Colonic mucosa (tissue), 4 donors: ENCODE data around the gene NDUFA8. TPM values are rescaled to one million over a fixed set of nuclear protein-coding genes. Genes with fewer than 3 reads are reported as not detected.

Source experiments
- DNase-seq: peaks from one replicate; pipeline ENCODE4 v3.0.0-alpha.2; 2020
- H3K27ac ChIP-seq: fragments of 200-600 bp; one replicate; pipeline ENCODE4 v1.8.0; 2021
- H3K27me3 ChIP-seq: fragments of 200-600 bp; one replicate; pipeline ENCODE4 v1.8.0; 2021
- H3K36me3 ChIP-seq: fragments of 200-600 bp; one replicate; pipeline ENCODE4 v1.8.0; 2021
- H3K4me1 ChIP-seq: fragments of 200-600 bp; one replicate; pipeline ENCODE4 v1.8.0; 2021; ENCODE audit warnings: mild to moderate bottlenecking
- H3K4me3 ChIP-seq: fragments of 200-600 bp; one replicate; pipeline ENCODE4 v1.8.0; 2021
- H3K9ac ChIP-seq, 2 donors: one replicate each; pipeline ENCODE4 v1.7.0; 2013; ENCODE audit warnings: control low read depth in 2 of 2, low read depth in 2 of 2, low read length in 2 of 2
- H3K9me3 ChIP-seq: fragments of 200-600 bp; one replicate; pipeline ENCODE4 v1.8.0; 2021
- intact Hi-C: fragments of 100-400 bp; cut with DNase I; formaldehyde crosslinking; loops from one replicate; pipeline ENCODE4 v1.14.1; 2022
- total RNA-seq, 2 donors: library from RNA; stranded (reverse); fragmentation: NEBNext Ultra II Directional in 1 of 2; extraction: Animal tissue kit (Norgen Biotek cat#: 25700) in 1 of 2; gene quantifications; one replicate each; pipeline ENCODE4 v1.2.1, GENCODE V29; 2021
- TF ChIP-seq, protein P1 (sequence below): fragments of 200-600 bp; IDR thresholded peaks from one replicate; pipeline ENCODE4 v1.8.0; 2022; ENCODE audit warnings: antibody characterized with exemption, mild to moderate bottlenecking
- donor health status: healthy.
- donor health status: DM: no; HTN: no; CAD: no.
- donor health status: DM: no; HTN: no; CAD: no.

NDUFA8 gene
- total RNA-seq, 2 donors from 2014 or later, result 77.4 to 103 TPM

DNA sequence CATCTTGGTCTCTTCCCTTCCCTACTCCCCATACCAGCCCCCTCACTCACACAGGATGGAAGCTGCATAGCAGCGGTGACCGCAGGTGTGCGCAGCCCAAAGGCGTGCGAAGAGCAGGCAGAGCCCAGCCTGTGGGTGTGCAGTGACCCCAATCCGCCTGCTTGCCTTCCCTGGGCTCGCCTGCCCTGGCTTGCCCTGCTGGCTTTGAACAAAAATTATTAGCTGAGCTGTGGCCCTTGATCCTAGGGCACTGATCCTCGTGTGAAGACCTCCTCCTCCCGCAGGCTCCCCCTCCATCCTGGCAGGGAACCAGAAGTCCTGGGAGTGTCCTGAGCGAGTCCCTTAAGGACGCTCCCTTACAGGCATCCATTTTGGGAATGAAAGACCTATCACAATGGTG, 32.0 kb upstream of the NDUFA8 start:
- Histone ChIP-seq H3K9me3 (no peaks in the 10 kb centered on the region), H3K36me3 (no peaks in the 10 kb centered on the region), H3K27me3 (no peaks in the 10 kb centered on the region), H3K4me1 (no peaks in the 10 kb centered on the region), H3K4me3 (no peak overlapping the region), H3K27ac (no peak overlapping the region), H3K9ac (no peak overlapping the region)
- no peak for DNase-seq
- TF ChIP-seq, protein P1, sequence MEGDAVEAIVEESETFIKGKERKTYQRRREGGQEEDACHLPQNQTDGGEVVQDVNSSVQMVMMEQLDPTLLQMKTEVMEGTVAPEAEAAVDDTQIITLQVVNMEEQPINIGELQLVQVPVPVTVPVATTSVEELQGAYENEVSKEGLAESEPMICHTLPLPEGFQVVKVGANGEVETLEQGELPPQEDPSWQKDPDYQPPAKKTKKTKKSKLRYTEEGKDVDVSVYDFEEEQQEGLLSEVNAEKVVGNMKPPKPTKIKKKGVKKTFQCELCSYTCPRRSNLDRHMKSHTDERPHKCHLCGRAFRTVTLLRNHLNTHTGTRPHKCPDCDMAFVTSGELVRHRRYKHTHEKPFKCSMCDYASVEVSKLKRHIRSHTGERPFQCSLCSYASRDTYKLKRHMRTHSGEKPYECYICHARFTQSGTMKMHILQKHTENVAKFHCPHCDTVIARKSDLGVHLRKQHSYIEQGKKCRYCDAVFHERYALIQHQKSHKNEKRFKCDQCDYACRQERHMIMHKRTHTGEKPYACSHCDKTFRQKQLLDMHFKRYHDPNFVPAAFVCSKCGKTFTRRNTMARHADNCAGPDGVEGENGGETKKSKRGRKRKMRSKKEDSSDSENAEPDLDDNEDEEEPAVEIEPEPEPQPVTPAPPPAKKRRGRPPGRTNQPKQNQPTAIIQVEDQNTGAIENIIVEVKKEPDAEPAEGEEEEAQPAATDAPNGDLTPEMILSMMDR, result no peak
- intact Hi-C loops, result no loop called here

DNA sequence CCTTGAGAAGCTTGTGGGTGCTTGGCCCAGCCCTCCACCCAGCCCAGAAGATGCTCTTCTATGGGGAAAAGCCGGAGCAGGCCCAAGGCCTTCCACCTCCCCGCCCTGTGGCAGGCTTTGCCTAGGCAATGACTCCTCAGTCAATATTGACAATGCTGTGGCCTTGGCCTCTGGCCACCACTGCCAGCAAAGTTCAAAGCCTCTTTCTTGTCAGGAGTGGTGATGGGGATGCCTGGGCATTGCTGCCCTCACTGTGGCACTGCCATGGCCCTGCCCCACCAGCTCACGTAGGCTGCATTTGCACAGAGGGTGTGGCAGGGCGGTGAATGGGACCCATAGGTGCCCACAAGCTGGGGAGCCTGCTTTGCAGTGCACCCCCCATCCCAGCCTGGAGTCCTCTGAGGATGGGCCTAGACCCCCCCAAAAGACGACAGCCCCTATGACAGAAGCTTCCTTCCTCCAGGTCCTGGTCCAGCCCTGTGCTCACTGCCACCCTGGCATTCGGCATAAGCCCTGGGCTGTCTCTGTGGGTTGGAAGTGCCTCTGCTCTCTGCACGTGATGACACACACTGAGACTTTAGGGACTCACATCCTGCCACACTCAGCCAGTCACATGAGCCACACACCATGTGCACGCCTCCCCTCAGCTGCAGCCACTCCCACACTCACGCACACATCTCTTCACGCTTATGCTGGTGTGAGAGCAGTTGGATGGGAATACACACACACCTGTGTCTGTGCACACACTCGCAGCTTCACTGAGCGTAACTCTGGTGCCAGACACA, 31.2 kb upstream of the NDUFA8 start:
- DNase-seq, result peak; percentile 60
- no peak overlapping the region for H3K4me3 ChIP-seq
- H3K9ac ChIP-seq, result no peak overlapping the region
- H3K36me3 ChIP-seq, result no peaks in the 10 kb centered on the region
- H3K4me1 ChIP-seq, result no peaks in the 10 kb centered on the region
- H3K27me3 ChIP-seq, result no peaks in the 10 kb centered on the region
- intact Hi-C loops, result no loop called here
- H3K9me3 ChIP-seq, result no peaks in the 10 kb centered on the region
- TF ChIP-seq, protein P1, result no peak
- H3K27ac ChIP-seq, result no peak overlapping the region

DNA sequence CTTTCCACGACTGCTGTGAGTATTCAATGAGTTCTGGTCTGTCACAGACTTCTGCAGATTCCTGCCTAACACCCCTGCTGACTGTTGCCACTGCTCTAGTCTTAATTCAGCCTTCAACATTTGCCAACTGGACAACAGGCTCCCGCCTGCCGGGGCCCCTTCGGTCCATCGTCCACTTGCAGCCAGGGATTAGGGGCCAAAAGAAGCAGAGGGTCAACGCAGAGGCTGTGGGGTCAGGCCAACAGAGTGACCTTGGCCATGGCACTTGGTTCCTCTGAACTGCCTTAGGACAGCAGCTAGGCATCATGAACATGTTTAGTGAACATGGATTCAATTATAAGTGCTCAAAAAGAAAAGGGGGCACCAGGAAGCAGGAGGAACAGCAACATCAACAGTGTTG, 28.8 kb upstream of the NDUFA8 start:
- intact Hi-C loops, result no loop called here
- TF ChIP-seq, protein P1, result no peak
- H3K4me3 ChIP-seq, result no peak overlapping the region
- H3K9me3 ChIP-seq, result no peaks in the 10 kb centered on the region
- H3K27ac ChIP-seq, result no peak overlapping the region
- no peaks in the 10 kb centered on the region for H3K4me1 ChIP-seq
- no peak for DNase-seq
- no peaks in the 10 kb centered on the region for H3K36me3 ChIP-seq
- H3K27me3 ChIP-seq, result no peaks in the 10 kb centered on the region
- H3K9ac ChIP-seq, result no peak overlapping the region

DNA sequence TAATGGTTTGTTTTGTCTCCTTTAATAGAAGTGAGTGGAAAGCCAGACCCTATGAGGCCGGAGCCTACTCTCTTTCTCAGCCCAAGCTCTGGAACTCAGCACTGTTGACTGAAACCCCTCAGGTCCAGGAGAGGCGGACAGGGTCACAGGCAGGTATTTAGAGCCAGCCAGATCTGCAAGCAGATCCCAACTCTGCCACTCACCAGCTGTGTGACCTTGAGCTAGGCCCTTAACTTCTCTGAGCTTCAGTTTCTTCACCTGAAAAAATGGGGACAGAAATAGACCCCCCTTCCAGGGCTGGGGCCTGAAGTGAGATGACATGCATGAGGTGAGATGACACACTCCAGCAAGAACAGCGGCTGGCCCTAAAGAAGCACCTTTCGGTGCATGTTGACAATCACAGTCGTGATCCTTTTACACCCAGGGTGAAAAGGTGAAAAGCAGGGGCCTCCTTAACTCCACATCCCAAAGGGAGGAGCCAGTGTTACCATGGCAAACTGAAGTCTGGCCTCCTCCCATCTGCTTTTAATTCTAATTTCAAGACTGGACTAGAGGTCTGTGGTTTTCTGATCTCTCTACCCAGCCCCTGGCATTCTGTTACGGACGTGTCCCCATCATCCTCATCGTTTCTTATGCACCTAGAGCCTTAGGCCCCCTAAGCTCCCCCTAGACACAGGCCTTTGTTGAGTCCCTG, 27.3 kb upstream of the NDUFA8 start:
- H3K9ac ChIP-seq, result no peak overlapping the region
- no peaks in the 10 kb centered on the region for H3K4me1 ChIP-seq
- TF ChIP-seq, protein P1, result no peak
- H3K9me3 ChIP-seq, result no peaks in the 10 kb centered on the region
- H3K36me3 ChIP-seq, result no peaks in the 10 kb centered on the region
- no peak overlapping the region for H3K27ac ChIP-seq
- no peak for DNase-seq
- intact Hi-C loops, result no loop called here
- H3K27me3 ChIP-seq, result no peaks in the 10 kb centered on the region
- H3K4me3 ChIP-seq, result no peak overlapping the region

DNA sequence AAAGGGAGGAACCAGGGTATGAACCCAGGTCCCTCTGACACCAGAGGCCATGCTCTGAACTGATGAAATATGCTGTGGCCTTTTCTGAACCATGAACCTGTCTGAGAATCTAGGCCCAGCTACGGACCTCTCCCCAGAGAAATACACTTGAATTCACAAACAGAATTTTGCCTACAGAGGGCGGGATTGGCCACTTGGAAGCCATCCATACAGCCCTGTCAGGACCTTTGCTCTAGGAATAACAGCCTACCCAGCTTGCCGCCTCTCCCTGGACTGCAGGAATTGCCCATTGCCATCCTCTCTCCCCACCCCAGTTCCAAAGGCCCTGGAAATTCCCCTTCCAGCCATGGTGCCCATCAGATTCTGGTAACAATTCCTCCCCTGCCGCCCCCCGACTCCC, 26.7 kb upstream of the NDUFA8 start:
- H3K36me3 ChIP-seq, result no peaks in the 10 kb centered on the region

More for the DNA sequence above, 26.7 kb upstream of the NDUFA8 start:
- peak; percentile 65 for DNase-seq
- no peaks in the 10 kb centered on the region for H3K9me3 ChIP-seq
- TF ChIP-seq, protein P1, result no peak
- no peak overlapping the region for H3K27ac ChIP-seq
- no peaks in the 10 kb centered on the region for H3K4me1 ChIP-seq
- H3K9ac ChIP-seq, result no peak overlapping the region
- no peaks in the 10 kb centered on the region for H3K27me3 ChIP-seq
- no peak overlapping the region for H3K4me3 ChIP-seq
- intact Hi-C loops, result no loop called here
